ENCODE data around the gene FALEC.
A peak's percentile ranks its signal among the peaks of the same experiment; 100 is the strongest.

DNA sequence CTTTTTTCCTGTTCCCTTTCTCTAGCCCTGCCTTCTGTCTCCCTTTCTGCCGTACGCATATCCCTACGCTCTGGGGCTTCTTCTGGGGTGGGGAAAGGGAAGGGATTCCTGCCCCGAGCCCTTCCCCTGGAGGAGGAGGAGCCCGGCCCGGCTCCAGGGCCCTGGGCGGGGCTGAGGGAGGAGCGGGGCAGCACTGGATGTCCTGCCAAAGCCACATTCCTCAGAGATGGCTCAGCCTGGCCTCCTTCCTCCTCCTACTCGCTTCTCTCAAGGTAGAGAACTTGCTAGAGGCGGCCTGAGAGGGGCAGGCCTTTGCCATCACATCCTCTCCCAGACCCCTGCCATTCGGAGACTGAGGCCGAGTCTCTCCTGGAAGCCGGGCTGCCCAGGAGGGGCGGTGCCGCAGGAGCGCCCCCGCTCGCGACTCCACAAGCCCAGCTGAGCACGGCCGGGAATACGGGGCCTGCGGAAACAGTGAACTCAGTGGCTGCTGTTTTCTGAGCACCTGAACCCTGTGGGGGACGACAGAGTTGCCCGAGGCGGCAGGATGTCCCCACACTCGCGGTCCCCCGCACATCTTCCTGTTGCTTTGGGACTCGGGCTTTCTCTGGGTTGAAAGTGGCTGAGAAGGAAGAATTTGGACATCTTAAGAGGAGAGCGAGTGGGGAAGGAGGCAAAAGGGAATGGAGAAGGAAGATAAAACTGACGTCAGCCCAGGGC is 45.9 kb downstream of the FALEC start:
- TF ChIP-seq, protein P1, sequence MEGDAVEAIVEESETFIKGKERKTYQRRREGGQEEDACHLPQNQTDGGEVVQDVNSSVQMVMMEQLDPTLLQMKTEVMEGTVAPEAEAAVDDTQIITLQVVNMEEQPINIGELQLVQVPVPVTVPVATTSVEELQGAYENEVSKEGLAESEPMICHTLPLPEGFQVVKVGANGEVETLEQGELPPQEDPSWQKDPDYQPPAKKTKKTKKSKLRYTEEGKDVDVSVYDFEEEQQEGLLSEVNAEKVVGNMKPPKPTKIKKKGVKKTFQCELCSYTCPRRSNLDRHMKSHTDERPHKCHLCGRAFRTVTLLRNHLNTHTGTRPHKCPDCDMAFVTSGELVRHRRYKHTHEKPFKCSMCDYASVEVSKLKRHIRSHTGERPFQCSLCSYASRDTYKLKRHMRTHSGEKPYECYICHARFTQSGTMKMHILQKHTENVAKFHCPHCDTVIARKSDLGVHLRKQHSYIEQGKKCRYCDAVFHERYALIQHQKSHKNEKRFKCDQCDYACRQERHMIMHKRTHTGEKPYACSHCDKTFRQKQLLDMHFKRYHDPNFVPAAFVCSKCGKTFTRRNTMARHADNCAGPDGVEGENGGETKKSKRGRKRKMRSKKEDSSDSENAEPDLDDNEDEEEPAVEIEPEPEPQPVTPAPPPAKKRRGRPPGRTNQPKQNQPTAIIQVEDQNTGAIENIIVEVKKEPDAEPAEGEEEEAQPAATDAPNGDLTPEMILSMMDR (IDR thresholded peaks at IDR 0.05), result peak in 1 of 4 donors; percentile 1
- TF ChIP-seq POLR2A (IDR thresholded peaks at IDR 0.05), result peak; percentile 97

Measured in right lobe of liver (tissue), 4 donors.